Naive thymus-derived CD4-positive, alpha-beta T cell (primary cell): Measurements from ENCODE around the gene RAET1G. TPM values are rescaled to one million over a fixed set of nuclear protein-coding genes. Genes with fewer than 3 reads are reported as not detected.

Experiments
- ATAC-seq: fragments of 150-1000 bp; cut with Tn5 transposase; 2 replicates; pipeline ENCODE4 v1.10.0; 2021; ENCODE audit warnings: mild to moderate bottlenecking, moderate library complexity
- CTCF ChIA-PET: fragments of 350-600 bp; sonication (Branson Sonifier 250); formaldehyde crosslinking; loops from one replicate; lab custom pipeline; 2021; ENCODE audit warnings: antibody characterized with exemption; lab: Charles Lee
- POLR2A ChIA-PET: fragments of 350-600 bp; sonication (Branson Sonifier 250); formaldehyde crosslinking; loops from one replicate; lab custom pipeline; 2021; ENCODE audit warnings: antibody characterized with exemption, inconsistent platforms; lab: Charles Lee
- DNase-seq, 9 donors: peaks; one replicate each; pipeline versions ENCODE4 v3.0.0 to v3.0.0-alpha.2; 2020 to 2022; ENCODE audit warnings: mixed read lengths in 1 of 9
- H3K27ac ChIP-seq: one replicate; pipeline ENCODE4 v1.7.0; 2013; ENCODE audit warnings: mild to moderate bottlenecking, low read depth, low read length, moderate library complexity
- H3K27me3 ChIP-seq, 2 donors: one replicate each; pipeline ENCODE4 v1.7.0; 2013; ENCODE audit warnings: low read length in 2 of 2, mild to moderate bottlenecking in 2 of 2, moderate library complexity in 2 of 2; ENCODE audit not compliant: control insufficient read depth in 2 of 2, insufficient read depth in 2 of 2
- H3K36me3 ChIP-seq, 3 experiments: 1 replicate in 2 of 3; 2 replicates in 1 of 3; pipeline ENCODE4 v1.7.0; 2013; ENCODE audit warnings: low read length in 3 of 3, mild to moderate bottlenecking in 3 of 3, moderate library complexity in 1 of 3; ENCODE audit not compliant: insufficient read depth in 3 of 3, control insufficient read depth in 2 of 3
- H3K4me1 ChIP-seq, 2 donors: one replicate each; pipeline ENCODE4 v1.7.0; 2013; ENCODE audit warnings: low read length in 2 of 2, mild to moderate bottlenecking in 2 of 2, moderate library complexity in 1 of 2; ENCODE audit not compliant: control insufficient read depth in 2 of 2, insufficient read depth in 2 of 2
- H3K4me3 ChIP-seq: 2 replicates; pipeline ENCODE4 v1.7.0; 2013; ENCODE audit warnings: mild to moderate bottlenecking, low read length
- H3K9me3 ChIP-seq, 3 experiments: 1 replicate in 2 of 3; 2 replicates in 1 of 3; pipeline ENCODE4 v1.7.0; 2013; ENCODE audit warnings: low read length in 3 of 3; ENCODE audit not compliant: control insufficient read depth in 2 of 3
- H3K27ac Mint-ChIP-seq, 9 donors: one replicate each; pipeline ENCODE4 v1.8.0; 2020 to 2022; ENCODE audit warnings: mixed read lengths in 9 of 9, mild to moderate bottlenecking in 8 of 9, moderate library complexity in 5 of 9, inconsistent platforms in 2 of 9
- H3K27me3 Mint-ChIP-seq, 5 donors: one replicate each; pipeline ENCODE4 v1.8.0; 2021 to 2022; ENCODE audit warnings: mixed read lengths in 5 of 5, mild to moderate bottlenecking in 1 of 5
- H3K36me3 Mint-ChIP-seq, 5 donors: one replicate each; pipeline ENCODE4 v1.8.0; 2020 to 2022; ENCODE audit warnings: mixed read lengths in 5 of 5, mild to moderate bottlenecking in 3 of 5, inconsistent platforms in 1 of 5
- H3K4me1 Mint-ChIP-seq, 7 donors: one replicate each; pipeline ENCODE4 v1.8.0; 2020 to 2022; ENCODE audit warnings: mixed read lengths in 7 of 7, mild to moderate bottlenecking in 3 of 7, inconsistent platforms in 1 of 7
- H3K4me3 Mint-ChIP-seq, 10 donors: one replicate each; pipeline ENCODE4 v1.8.0; 2020 to 2022; ENCODE audit warnings: mild to moderate bottlenecking in 10 of 10, mixed read lengths in 10 of 10, moderate library complexity in 6 of 10, inconsistent platforms in 2 of 10
- H3K9me3 Mint-ChIP-seq, 11 donors: one replicate each; pipeline ENCODE4 v1.8.0; 2020 to 2022; ENCODE audit warnings: mixed read lengths in 11 of 11, mild to moderate bottlenecking in 4 of 11, inconsistent platforms in 1 of 11, moderate library complexity in 1 of 11
- intact Hi-C, 2 donors: fragments of 100-400 bp; cut with micrococcal nuclease; formaldehyde crosslinking; loops; one replicate each; pipeline ENCODE4 v1.15.1; 2023
- polyA plus RNA-seq, 2 donors: library from polyadenylated mRNA; unstranded; fragments of 300-500 nt; fragmentation: Illumina TruSeq; gene quantifications; one replicate each; pipeline ENCODE4 v1.2.3, GENCODE V29; 2021
- total RNA-seq, 6 experiments: library from RNA in 5 of 6; stranded (reverse) in 5 of 6; gene quantifications; 1 replicate in 5 of 6; 2 replicates in 1 of 6; pipeline ENCODE4 v1.2.3 and lab custom pipeline; 2021 to 2026

RAET1G gene
- total and polyA plus RNA-seq, 7 experiments from 2014 or later = not detected

DNA sequence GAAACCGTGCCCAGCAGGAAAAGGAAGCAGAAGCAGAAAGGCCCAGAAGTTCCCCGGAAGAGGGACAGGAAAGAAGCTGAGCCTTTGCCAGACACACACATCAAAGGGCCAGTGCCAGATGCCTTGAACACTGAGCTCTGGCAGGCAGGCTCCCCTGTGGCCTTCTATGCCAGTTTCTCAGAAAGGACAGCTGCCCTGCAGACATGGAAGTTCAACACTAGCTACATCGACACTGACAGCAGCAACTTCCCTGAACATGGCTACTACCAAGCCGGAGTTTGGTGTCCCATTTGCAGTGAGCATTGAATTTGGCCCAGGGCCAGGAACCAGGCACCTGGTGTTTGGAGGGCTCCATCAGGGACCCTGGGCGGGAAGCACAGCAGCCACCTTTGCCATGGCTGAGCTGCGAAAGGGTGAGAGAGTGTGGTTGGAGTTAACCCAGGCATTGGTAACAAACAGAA is 17.0 kb downstream of the RAET1G start:
- Histone ChIP-seq H3K27ac (no peak overlapping the region), H3K4me3 (no peak overlapping the region), H3K9me3 (peaks cover 0 to 5% (median 0%) of the 10 kb centered on the region in 3 experiments), H3K36me3 (no peaks in the 10 kb centered on the region), H3K27me3 (no peaks in the 10 kb centered on the region), H3K4me1 (no peaks in the 10 kb centered on the region)
- peaks cover 5 to 30% (median 10%) of the 10 kb centered on the region in 11 donors for H3K9me3 Mint-ChIP-seq
- peaks cover 0 to 9% (median 4%) of the 10 kb centered on the region in 5 donors for H3K36me3 Mint-ChIP-seq
- H3K27ac Mint-ChIP-seq = no peak overlapping the region
- DNase-seq (no peak), ATAC-seq (no peak)
- intact Hi-C loops = no loop called here
- peaks cover under 1 to 17% (median 10%) of the 10 kb centered on the region in 5 donors for H3K27me3 Mint-ChIP-seq
- H3K4me3 Mint-ChIP-seq = no peak overlapping the region
- CTCF ChIA-PET = no interaction called here
- no peaks in the 10 kb centered on the region for H3K4me1 Mint-ChIP-seq
- POLR2A ChIA-PET = no interaction called here

DNA sequence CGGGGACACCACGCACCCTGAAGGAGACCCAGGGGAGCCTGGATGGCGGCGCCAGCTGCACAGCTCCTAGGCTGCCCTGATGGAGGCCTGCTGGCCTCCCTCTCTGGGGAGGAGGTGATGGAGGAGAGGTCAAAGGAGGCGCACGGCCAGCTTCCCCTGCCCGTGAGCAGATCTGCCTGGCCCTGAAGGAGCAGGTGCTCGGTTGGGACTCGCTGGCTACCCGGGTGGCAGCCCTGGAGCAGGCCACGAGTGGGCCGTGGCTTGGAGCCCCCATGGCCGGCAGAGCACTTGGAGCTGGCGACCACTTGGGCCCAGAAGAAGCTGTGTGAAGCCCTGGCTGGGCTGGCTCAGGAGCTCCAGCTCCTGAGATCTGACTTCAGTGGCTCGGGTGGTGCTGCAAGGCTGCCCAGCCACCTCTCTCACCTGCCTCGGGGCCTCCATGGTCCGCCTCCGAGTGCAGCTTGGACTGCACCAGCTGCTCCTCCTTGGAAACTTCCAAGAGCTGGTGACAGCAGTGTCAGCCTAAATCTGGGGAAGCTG is 17.5 kb downstream of the RAET1G start:
- H3K36me3 ChIP-seq = no peaks in the 10 kb centered on the region
- H3K36me3 Mint-ChIP-seq = peaks cover 0 to 9% (median 4%) of the 10 kb centered on the region in 5 donors
- no peak overlapping the region for H3K27ac Mint-ChIP-seq
- H3K27me3 Mint-ChIP-seq = peaks cover 0 to 15% (median 6%) of the 10 kb centered on the region in 5 donors
- peaks cover 0 to 5% (median 0%) of the 10 kb centered on the region in 3 experiments for H3K9me3 ChIP-seq
- no peak for ATAC-seq
- no peaks in the 10 kb centered on the region for H3K4me1 ChIP-seq
- no peak for DNase-seq
- H3K27ac ChIP-seq = no peak overlapping the region
- H3K27me3 ChIP-seq = no peaks in the 10 kb centered on the region
- no peak overlapping the region for H3K4me3 ChIP-seq
- H3K9me3 Mint-ChIP-seq = peaks cover 5 to 29% (median 10%) of the 10 kb centered on the region in 11 donors
- CTCF ChIA-PET = no interaction called here
- POLR2A ChIA-PET = no interaction called here
- H3K4me3 Mint-ChIP-seq = no peak overlapping the region
- intact Hi-C loops = no loop called here
- H3K4me1 Mint-ChIP-seq = no peaks in the 10 kb centered on the region

DNA sequence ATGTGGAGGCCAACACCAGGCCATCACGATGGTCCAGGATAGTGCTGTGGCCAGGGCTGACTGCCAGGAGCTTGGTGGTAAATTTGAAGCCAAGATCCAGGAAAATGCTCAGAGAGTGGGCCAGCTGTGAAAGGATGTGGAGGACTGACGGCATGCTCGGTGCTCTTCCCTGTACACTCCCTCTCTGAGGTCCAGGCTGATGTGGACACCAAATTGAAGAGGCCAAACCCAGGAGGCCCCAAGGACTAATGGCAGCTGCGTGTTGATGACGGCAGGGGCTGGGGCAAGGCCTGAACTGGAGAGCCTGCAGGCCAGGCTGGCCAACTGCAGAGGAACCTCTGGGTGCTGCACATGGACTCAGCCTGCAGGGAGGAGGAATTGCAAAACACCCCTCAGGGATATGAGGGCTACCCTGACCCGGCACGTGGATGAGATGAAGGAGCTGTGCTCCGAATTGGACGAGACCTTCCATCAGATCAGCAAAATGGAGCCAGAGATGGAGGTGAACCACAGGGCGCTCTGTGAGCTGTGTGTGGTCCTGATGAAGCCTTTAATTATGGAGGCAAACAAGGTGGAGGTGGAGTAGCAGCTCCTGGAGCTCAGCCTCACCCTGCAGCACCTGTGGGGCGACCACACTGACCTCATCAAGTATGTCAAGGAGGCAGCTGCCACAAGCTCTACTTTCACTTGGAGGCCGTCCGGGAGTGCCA is 18.1 kb downstream of the RAET1G start:
- Histone ChIP-seq H3K9me3 (peaks cover 0 to 5% (median 0%) of the 10 kb centered on the region in 3 experiments), H3K27ac (no peak overlapping the region), H3K36me3 (no peaks in the 10 kb centered on the region), H3K4me3 (no peak overlapping the region), H3K4me1 (no peaks in the 10 kb centered on the region), H3K27me3 (no peaks in the 10 kb centered on the region)
- ATAC-seq = no peak
- intact Hi-C loops = no loop called here
- peaks cover 0 to 13% (median 0%) of the 10 kb centered on the region in 5 donors for H3K27me3 Mint-ChIP-seq
- CTCF ChIA-PET = no interaction called here
- H3K36me3 Mint-ChIP-seq = peaks cover 0 to 9% (median 4%) of the 10 kb centered on the region in 5 donors
- no peaks in the 10 kb centered on the region for H3K4me1 Mint-ChIP-seq
- POLR2A ChIA-PET = no interaction called here
- DNase-seq = no peak
- H3K4me3 Mint-ChIP-seq = no peak overlapping the region
- peaks cover 5 to 29% (median 10%) of the 10 kb centered on the region in 11 donors for H3K9me3 Mint-ChIP-seq
- H3K27ac Mint-ChIP-seq = no peak overlapping the region

DNA sequence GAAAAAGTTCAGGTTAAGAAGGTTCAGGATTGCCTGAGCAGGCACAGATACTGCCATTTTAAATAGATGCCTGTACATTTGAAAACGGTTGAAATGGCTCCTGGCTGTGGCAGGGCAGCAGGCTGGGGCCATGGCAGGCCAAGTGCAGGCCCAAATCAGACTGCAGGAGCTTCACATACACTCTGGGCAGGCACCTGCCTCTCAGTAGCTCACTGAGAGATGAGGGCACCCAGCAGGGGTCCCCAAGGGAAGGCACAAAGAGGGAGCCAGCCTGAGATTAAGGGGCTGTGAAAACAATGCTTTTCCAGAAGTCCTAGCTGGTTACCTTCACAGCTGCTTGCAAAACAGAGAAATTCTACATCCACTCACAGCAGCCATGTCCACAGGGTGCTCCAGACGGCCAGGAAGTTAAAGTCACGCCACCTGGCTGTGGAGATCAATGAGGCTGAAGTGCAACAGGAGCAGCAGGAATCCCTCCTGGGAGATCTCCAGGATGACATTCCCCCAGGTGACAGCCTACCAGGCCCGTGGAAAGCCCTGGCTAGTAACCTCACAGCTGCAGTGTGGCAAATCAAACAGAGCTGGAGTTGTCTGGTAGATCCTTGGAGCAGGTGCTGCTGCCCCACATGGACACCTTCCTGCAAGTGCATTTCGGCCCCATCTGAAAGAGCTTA is 18.8 kb downstream of the RAET1G start:
- Histone ChIP-seq H3K27ac (no peak overlapping the region), H3K9me3 (peaks cover 0 to 5% (median 0%) of the 10 kb centered on the region in 3 experiments), H3K4me1 (no peaks in the 10 kb centered on the region), H3K27me3 (no peaks in the 10 kb centered on the region), H3K36me3 (no peaks in the 10 kb centered on the region), H3K4me3 (no peak overlapping the region)
- H3K4me1 Mint-ChIP-seq = no peaks in the 10 kb centered on the region
- ChIA-PET CTCF (no interaction called here), POLR2A (no interaction called here)
- peaks cover 0 to 17% (median 0%) of the 10 kb centered on the region in 5 donors for H3K27me3 Mint-ChIP-seq
- ATAC-seq = no peak
- intact Hi-C loops = no loop called here
- no peak overlapping the region for H3K27ac Mint-ChIP-seq
- DNase-seq = no peak
- H3K9me3 Mint-ChIP-seq = peaks cover 3 to 23% (median 8%) of the 10 kb centered on the region in 11 donors
- peaks cover 0 to 5% (median 4%) of the 10 kb centered on the region in 5 donors for H3K36me3 Mint-ChIP-seq
- no peak overlapping the region for H3K4me3 Mint-ChIP-seq

DNA sequence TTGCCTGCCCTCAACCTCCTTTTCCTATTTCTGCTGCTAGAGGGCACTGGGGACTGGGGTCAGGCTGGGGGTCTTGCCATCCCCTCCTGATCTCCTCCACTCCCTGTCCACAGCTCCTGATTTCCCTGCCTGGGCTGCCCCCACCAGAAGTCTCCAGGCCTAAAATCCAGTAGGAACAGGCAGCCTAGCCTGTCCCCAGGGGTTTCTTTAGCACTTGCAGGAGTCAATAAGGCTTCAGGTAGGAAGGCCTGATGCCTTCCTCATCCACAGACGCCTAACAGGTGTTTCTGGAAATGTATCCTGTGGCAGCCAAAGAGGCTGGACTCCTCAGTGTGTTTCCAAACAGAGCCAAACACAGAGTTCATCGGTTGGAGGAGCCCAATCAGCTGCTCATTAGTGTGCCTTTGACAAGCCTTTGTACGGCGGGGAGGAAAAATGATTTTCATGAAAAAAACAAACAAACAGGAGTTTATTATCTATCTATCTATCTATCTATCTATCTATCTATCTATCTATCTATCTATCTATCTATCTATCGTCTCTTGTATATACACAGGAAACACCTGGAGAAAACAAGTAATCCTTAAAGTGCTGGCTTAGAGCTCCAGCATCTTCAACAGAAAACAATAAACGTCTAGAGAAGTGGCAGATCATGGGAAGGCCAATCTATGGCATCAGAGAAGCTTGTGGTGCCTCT is 21.3 kb downstream of the RAET1G start:
- ATAC-seq (no peak), DNase-seq (no peak)
- ChIA-PET POLR2A (no interaction called here), CTCF (no interaction called here)
- H3K4me3 Mint-ChIP-seq = no peak overlapping the region
- H3K27ac Mint-ChIP-seq = no peak overlapping the region
- H3K9me3 Mint-ChIP-seq = no peaks in the 10 kb centered on the region
- no peaks in the 10 kb centered on the region for H3K36me3 Mint-ChIP-seq
- H3K4me3 ChIP-seq = no peak overlapping the region
- H3K4me1 Mint-ChIP-seq = peaks cover 0 to 3% (median 0%) of the 10 kb centered on the region in 7 donors
- intact Hi-C loops = no loop called here
- H3K36me3 ChIP-seq = no peaks in the 10 kb centered on the region
- H3K4me1 ChIP-seq = no peaks in the 10 kb centered on the region
- no peak overlapping the region for H3K27ac ChIP-seq
- H3K27me3 ChIP-seq = no peaks in the 10 kb centered on the region
- no peaks in the 10 kb centered on the region for H3K9me3 ChIP-seq
- H3K27me3 Mint-ChIP-seq = peaks cover 0 to 20% (median 0%) of the 10 kb centered on the region in 5 donors

DNA sequence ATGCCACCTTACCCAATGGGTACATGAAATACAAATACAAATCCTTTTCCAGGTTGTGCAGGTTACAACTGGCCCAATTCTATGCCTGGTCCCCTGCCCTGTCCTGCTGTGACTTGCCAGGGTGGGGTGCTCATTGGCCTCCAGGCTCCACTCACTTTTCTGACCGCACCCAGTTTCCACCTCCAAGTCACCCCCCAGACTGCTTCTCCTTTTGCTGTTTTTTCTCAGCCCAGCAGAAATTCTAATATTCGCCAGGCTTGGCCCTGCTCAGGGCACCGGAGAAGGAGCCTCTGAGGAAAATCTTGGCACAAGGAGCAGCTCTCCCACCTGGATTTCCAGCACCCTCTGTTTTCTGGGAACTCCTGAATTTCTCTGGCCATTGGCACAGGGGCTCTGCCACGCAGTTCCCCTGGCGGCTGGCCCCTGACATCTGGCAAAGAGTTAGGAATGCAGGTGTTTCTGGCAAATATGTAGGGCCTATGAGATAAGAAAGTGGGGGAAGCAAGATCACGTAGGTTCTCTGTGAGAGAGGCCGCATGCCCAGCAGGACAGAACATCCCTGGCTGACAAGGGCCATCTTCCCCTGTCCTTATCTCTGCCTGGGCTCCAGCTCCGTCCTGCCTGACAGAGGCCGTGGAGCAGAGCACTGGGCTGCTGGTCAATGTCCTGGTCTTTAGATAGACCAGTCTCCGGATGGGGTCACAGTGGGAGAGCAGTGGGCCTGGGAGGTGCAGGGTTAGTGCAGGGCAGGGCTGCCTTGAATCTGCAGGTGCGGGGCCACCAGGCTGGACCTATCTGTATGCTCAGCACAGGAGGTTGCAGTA is 22.1 kb downstream of the RAET1G start:
- DNase-seq (no peak), ATAC-seq (no peak)
- Histone ChIP-seq H3K27ac (no peak overlapping the region), H3K9me3 (no peaks in the 10 kb centered on the region), H3K27me3 (no peaks in the 10 kb centered on the region), H3K4me1 (peaks cover 0 to 3% of the 10 kb centered on the region in 2 donors), H3K4me3 (no peak overlapping the region), H3K36me3 (no peaks in the 10 kb centered on the region)
- H3K4me1 Mint-ChIP-seq = peaks cover 3 to 10% (median 7%) of the 10 kb centered on the region in 7 donors
- no peak overlapping the region for H3K27ac Mint-ChIP-seq
- POLR2A ChIA-PET = no interaction called here
- CTCF ChIA-PET = no interaction called here
- no peaks in the 10 kb centered on the region for H3K9me3 Mint-ChIP-seq
- H3K36me3 Mint-ChIP-seq = no peaks in the 10 kb centered on the region
- intact Hi-C loops = no loop called here
- H3K4me3 Mint-ChIP-seq = no peak overlapping the region
- H3K27me3 Mint-ChIP-seq = peaks cover 0 to 20% (median 0%) of the 10 kb centered on the region in 5 donors
